ENCODE measurements around the gene NHEJ1. TPM values are rescaled to one million over a fixed set of nuclear protein-coding genes. Genes with fewer than 3 reads are reported as not detected.
"Not testable (repeated sequence)": the region's sequence is repeated elsewhere in the genome, so short reads cannot be mapped to it uniquely, and the experiment has no call there.

The NHEJ1 gene, protein sequence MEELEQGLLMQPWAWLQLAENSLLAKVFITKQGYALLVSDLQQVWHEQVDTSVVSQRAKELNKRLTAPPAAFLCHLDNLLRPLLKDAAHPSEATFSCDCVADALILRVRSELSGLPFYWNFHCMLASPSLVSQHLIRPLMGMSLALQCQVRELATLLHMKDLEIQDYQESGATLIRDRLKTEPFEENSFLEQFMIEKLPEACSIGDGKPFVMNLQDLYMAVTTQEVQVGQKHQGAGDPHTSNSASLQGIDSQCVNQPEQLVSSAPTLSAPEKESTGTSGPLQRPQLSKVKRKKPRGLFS
- total RNA-seq (2014; rRNA removed; shearing (Covaris generic)): 31.7 TPM in 2 replicates

DNA sequence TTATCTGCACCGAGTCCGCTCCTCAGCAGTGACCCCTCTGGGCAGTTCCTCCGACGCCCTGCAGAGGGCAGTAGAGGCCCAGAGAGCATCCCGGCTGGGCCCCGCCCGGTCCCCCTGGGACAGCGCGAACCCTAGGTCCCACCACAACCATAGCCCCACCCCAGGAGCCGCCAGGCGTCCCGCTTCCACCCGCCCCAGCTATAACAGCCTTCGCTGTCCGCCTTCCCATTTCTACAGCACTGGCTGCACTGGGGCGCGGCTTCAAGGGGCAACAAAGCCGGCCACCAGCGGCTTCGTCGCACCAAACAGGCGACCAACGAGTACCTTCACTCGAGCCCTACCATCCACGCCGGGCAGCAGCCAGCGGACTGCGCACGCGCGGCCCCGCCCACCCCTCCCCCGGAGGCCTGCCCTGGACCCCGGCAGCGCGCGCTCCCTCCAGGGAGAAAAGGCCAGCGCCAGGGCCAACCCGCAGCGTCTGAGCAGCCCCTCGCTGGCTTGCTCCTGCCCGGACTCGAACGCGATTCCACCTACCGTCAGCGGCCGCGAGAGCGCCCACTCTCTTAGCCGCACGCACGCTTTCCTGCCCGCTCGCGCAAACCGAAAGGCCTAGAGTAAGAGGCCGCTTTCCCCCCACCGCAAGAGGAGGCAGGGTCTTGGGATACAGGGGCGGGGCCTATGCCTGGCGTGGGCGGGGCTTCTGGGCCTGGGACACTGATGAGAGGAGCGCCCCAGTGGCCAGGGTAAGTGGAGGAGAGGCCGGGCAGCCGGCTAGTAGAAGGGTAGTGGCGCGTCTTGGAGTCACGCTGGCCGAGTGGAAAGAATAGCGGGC lies at the start of gene NHEJ1:
Gene NHEJ1, minus strand, starts transcription at position 630 of the 832 bp plus-strand sequence. CDS start 2,453 bp downstream, outside the sequence.
- in situ Hi-C loops (cut with HindIII; ENCODE audit: low sequenced_read_pairs): no loop called here
- peak; percentile 96 for DNase-seq (ENCODE audit: low spot score)

DNA sequence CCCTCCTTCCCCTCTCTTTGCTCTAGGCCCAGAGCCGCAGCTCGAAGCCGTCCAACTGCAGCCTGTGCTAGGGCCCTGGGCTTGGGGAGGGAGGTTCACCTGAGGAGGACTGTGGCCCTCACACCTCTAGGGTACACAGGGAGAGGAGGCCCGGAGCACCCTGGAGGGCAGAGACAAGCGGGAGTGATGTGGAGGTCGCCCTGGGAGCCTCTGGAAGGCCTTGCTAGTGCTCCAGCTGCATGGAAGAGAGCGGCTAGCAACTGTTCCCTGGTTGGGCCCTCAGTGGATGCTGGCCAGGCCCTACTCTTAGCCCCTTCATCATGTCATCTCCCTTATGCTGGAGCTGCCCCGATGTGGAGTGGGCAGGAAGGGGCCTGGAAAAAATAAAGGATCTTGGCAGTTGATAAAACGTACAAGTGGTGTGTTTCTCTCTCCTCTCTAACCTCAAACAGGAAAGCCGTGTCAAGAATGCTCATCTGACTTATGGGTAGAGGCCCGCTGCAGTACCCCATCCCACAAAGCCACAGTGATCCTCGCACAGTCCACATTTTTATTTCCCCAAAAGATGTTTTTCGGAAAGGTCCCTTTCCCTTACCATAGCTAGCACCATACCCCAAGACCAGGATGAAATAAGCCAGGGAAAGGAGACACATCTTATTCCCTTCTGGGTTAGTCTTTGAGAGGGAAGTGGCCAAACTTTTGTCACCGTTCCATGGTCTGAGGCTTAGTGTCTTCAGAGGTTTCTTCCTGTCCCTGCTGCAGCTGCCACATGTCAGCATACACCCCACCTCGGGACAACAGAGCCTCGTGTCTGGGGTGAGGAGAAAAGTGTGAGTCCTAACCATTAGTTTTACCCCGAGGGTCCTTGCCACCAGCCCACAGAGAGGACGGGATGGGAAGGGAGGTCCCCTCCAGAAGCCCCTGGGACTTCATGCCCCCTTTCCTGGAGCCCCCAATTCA lies 48.9 kb upstream of the NHEJ1 start:
- in situ Hi-C loops (cut with HindIII; ENCODE audit: low sequenced_read_pairs): no loop called here
- no peak for DNase-seq (ENCODE audit: low spot score)

DNA sequence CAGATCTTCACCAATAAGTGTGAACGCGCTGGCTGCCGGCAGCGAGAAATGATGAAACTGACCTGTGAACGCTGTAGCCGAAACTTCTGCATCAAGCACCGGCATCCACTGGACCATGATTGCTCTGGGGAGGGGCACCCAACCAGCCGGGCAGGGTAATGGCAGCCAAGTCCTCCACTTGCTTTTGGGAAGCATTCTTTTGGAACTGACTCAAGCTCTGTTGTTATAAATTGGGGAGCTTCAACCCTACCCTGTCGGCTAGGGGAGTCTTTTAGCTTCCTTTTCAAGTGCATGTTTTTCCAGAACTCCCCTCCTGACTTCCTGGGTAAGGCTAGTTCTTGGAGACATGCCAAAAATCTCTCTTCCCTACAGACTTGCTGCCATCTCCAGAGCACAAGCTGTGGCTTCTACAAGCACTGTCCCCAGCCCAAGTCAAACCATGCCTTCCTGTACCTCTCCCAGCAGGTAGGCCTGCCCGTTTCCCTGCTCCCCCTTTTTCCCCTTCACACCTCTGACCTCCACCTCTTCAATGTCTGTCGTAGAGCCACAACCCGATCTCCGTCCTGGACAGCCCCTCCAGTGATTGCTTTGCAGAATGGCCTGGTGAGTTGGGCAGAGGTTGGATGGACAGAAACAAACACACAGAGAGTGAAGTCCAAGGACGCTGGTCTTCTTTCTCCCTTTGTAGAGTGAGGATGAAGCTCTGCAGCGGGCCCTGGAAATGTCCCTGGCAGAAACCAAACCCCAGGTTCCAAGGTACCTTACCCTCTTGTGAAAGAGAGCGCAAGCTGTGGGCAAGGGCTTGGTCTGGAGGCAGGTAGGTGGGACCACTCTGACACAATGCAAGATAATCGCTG lies 47.5 kb upstream of the NHEJ1 start:
- in situ Hi-C loops (cut with HindIII; ENCODE audit: low sequenced_read_pairs): no loop called here
- peak; percentile 56 for DNase-seq (ENCODE audit: low spot score)

DNA sequence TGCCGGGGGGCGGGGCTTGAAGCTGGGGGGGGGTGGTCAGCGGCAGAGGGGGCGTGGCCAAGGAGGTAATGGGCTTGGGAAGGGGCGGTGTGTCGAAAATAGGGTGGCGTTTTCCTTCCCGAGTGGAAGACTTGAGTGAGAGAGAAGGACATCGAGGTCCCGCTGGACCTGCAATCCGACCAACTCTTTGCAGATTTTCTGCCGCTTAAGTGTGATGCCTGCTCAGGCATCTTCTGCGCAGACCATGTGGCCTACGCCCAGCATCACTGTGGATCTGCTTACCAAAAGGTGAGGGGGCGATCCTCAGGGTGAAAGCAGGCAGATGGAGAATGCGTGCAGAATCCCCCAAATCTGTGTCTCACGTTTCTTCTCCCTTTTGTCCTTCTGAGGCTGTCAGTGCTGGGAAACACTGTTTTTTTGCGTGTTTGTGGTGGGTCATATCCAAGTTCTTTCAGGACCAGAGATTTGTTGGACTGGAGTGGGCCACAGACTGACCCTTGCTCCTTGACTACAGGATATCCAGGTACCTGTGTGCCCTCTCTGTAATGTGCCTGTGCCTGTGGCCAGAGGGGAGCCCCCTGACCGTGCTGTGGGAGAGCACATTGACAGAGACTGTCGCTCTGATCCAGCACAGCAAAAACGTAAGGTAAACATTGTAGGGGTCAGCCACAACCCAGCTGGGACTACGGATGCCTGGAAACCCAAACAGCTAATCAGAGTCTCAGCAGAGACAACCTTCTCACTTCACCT lies 46.7 kb upstream of the NHEJ1 start:
- DNase-seq (ENCODE audit: low spot score): peak; percentile 75
- in situ Hi-C loops (cut with HindIII; ENCODE audit: low sequenced_read_pairs): no loop called here

DNA sequence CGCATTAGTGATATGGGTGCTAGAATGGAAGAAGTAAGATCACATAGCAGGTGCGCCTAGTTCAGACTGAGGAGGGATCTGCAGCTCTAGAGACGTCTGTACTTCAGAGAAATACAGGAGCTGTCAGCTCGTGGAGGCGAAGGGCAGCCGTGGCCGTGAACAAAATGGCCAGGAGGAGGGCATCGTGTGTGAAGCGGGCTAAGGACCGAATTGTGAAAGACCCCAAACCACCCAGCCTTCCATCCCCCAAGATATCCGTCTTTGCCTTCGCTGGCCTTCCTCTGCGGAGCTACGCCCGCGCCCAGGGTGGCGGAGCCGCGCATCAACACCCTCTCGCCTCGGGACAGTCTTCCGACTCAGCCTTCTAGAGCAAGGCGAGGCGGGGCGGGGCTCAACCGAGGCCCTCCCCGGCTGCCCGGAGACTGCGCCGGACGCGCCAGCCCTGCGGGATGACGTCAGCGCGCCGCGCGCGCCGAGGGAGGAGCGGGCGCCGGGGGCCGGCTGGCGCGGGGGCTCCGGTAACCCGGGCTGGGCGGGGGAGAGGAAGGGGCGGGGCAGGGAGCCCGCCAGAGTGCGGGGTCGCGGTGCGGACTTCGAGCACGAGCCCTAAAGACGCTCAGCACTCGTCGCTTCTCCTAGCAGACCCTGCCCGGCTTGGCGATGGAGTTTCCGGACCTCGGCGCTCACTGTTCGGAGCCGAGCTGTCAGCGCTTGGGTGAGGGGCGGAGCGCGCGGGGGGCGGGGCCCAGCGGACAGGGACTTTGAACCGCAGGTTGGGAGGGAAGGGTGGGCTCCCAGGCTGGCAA lies 45.9 kb upstream of the NHEJ1 start, which contains the start of gene ZFAND2B:
Gene ZFAND2B, plus strand, starts transcription at position 455 of the 806 bp plus-strand sequence. Its CDS starts 206 bp downstream, at position 661.
- DNase-seq (ENCODE audit: low spot score): peak; percentile 94
- in situ Hi-C loops (cut with HindIII; ENCODE audit: low sequenced_read_pairs): no loop called here

DNA sequence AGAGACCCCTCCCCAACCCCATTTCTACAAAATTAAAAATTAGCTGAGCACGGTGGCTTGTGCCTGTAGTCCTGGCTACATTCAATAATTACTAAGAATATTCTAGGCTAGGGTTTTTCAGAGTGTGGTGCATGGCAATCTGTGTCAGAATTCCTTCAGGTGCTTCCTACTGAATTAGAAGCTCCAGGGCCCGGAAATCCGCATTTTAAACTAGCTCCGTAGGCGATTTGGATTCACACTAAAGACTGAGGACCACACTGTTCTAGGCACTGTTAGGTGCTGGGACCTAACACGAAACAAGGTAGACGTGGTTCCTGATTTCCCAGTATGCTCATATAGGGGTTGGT lies 45.3 kb upstream of the NHEJ1 start:
- DNase-seq (ENCODE audit: low spot score): no peak

DNA sequence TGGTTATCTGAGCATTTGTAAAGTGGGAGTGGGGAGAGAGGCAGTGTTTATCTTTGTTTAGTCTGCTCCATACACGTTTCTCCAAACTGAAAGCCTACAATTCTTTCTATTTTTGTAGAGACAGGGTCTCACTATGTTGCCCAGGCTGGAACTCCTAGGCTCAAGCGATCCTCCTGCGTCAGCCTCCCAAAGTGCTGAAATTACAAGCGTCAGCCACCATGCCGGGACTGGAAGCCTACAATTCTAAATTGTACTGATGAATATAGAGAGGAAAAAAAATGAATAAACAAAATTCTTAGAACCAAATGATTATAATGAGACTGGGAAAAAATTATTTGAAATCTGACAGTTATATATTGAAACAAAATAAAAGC lies 44.5 kb upstream of the NHEJ1 start:
- in situ Hi-C loops (cut with HindIII; ENCODE audit: low sequenced_read_pairs): no loop called here
- no peak for DNase-seq (ENCODE audit: low spot score)

More for the DNA sequence above, 45.3 kb upstream of the NHEJ1 start:
- in situ Hi-C loops (cut with HindIII; ENCODE audit: low sequenced_read_pairs): no loop called here

DNA sequence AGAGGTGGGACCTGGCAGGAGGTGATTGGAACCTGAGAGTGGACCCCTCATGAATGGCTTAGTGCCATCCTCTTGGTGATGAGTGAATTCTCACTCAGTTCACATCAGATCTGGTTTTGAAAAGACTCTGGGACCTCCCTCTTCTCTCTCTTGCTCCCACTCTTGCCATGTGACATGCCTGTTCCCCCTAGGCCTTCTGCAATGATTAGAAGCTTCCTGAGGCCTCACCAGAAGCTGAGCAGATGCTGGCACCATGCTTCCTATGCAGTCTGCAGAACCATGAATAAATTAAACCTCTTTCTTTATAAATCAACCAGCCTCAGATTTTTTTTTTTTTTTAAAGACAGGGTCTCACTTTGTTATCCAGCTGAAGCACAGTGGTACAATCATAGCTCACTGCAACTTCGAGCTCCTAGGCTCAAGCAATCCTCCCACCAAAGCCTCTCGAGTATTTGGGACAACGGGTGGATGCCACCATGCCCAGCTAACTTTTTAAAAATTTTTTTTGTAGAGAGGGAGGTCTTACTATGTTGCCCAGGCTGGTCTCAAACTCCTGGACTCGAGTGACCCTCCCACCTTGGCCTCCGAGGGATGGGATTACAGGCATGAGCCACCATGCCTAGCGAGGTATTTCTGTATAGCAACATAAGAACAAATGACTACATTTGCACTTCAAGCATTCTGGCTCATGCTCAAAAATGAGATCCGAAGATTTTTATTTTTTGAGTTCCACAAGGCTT lies 44.0 kb upstream of the NHEJ1 start:
- DNase-seq (ENCODE audit: low spot score): no peak
- in situ Hi-C loops (cut with HindIII; ENCODE audit: low sequenced_read_pairs): no loop called here

DNA sequence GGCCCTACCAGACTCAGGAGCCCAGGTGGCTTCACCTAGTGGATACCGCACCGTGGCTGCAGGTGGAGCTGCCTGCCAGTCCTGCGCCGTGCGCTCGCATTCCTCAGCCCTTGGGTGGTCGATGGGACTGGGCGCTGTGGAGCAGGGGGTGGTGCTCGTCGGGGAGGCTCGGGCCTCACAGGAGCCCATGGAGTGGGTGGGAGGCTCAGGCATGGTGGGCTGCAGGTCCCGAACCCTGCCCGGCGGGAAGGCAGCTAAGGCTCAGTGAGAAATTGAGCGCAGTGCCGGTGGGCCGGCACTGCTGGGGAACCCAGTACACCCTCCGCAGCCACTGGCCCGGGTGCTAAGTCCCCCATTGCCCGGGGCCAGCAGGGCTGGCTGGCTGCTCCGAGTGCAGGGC lies 40.7 kb upstream of the NHEJ1 start:
- DNase-seq (ENCODE audit: low spot score); in situ Hi-C loops (cut with HindIII; ENCODE audit: low sequenced_read_pairs): not testable (repeated sequence)

DNA sequence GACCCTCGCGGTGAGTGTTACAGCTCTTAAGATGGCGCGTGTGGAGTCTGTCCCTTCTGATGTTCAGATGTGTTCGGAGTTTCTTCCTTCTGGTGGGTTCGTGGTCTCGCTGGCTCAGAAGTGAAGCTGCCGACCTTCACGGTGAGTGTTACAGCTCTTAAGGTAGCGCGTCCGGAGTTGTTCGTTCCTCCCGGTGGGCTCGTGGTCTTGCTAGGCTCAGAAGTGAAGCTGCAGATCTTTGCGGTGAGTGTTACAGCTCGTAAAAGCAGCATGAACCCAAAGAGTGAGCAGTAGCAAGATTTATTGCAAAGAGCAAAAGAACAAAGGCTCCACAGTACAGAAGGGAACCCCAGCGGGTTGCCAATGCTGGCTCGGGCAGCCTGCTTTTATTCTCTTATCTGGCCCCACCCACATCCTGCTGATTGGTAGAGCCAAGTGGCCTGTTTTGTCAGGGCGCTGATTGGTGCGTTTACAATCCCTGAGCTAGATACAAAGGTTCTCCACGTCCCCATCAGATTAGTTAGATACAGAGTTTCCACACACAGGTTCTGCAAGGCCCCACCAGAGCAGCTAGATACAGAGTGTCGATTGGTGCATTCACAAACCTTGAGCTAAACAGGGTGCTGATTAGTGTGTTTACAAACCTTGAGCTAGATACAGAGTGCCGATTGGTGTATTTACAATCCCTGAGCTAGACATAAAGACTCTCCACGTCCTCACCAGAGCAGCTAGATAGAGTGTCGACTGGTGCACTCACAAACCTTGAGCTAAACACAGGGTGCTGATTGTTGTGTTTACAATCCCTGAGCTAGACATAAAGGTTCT lies 40.1 kb upstream of the NHEJ1 start:
- DNase-seq (ENCODE audit: low spot score); in situ Hi-C loops (cut with HindIII; ENCODE audit: low sequenced_read_pairs): not testable (repeated sequence)

DNA sequence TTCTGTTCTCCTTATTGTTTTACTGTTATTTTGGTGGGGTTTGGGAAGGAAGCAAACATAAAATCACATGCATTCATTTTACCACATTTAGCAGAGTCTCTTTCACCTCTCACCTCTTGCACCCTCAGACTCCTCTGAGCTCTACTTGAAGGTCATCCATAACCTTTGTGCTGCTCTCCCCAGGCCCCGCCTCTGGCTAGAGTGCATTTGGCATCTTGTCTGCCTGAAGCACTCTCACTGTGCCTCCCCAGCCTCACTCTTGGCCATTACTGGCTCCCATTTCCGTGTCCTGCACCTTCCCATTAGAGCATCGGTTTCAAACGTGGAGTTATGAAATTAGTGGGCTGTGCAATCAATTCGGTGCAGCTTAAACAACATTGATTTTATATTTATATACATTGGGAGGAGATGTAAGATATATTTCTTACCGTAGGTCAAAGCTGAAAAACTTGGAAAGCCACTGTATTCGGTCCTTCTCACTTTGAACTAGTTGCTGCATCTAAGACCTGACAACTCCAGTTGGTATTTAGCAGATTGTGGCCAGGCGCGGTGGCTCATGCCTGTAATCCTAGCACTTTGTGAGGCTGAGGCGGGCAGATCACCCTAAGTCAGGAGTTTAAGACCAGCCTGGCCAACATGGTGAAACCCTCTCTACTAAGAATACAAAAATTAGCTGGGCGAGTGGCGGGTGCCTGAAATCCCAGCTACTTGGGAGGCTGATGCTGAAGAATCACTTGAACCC lies 39.0 kb upstream of the NHEJ1 start:
- in situ Hi-C loops (cut with HindIII; ENCODE audit: low sequenced_read_pairs): no loop called here
- no peak for DNase-seq (ENCODE audit: low spot score)

DNA sequence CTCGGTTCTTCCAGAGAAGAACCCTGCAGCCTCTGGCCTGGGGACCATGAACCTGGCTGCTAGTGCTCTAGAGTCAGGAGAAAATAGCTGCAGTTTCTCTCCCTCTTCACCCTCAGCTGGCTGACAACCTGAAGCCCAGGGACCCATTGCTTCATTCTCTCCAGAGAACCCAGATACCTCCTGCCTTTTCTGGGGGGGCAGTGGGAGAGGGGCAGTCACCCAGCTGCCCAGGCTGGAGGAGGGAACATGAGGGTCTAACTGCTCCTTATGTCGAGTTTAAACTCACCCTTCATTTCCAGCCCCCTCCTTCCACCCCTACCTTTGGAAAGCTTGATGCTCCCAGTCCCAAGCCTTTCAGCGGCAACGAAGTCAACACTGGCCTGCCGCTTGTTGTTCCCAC lies 38.4 kb upstream of the NHEJ1 start:
- in situ Hi-C loops (cut with HindIII; ENCODE audit: low sequenced_read_pairs): no loop called here
- no peak for DNase-seq (ENCODE audit: low spot score)

DNA sequence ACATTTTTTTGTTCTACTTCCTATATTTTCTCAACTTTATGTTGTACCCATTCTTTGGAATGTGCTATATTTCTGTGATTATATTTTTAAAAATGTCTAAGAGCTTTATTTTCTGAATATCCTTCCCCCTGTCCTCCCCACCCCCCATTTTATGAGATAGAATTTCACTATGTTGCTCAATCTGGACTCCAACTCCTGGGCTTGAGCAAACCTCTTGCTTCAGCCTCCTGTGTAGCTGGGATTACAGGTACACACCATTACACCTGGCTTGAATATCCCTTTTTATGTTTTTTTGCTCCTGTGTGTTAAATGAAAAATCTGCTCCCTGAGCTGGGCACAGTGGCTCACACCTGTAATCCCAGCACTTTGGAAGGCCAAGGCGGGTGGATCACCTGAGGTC lies 36.8 kb upstream of the NHEJ1 start:
- in situ Hi-C loops (cut with HindIII; ENCODE audit: low sequenced_read_pairs): no loop called here
- no peak for DNase-seq (ENCODE audit: low spot score)

DNA sequence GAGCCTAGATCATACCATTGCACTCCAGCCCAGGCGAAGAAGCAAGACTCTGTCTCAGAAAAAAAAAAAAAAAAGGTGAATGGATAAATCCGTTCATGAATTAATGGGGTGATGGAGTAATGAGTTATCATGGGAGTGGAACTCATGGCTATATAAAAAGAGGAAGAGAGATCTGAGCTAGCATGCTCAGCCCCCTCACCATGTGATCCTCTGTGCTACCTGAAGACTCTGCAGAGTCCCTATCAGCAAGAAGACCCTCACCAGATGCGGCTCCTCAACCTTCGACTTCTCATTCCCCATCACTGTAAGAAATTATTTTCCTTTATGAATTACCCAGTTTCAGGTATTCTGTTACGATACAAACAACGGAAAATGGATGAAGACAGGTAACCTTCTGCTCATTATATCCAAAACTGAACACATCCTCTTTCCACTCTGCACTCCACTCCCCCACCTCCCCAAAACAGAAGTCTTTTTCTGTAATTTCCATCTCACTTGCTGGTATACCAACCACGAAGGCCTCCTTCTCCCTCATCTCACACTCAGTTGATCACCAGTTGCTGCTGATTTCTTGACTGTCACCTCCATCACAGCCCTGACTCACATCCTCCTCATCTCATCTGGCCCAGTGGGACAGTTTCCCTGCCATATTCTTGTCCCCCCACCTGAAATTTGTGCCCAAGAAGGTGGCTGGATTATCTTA lies 26.3 kb upstream of the NHEJ1 start:
- no peak for DNase-seq (ENCODE audit: low spot score)
- in situ Hi-C loops (cut with HindIII; ENCODE audit: low sequenced_read_pairs): no loop called here
